Ishikawa (cell line): ENCODE measurements around the gene GRIN2A.

Experiments used
- CEBPB ChIP-seq: IDR thresholded peaks from 2 replicates; pipeline ENCODE4 v1.6.1; 2012
- CREB1 ChIP-seq: IDR thresholded peaks from 2 replicates; pipeline ENCODE4 v1.6.1; 2012; ENCODE audit warnings: low read depth
- EGR1 ChIP-seq: IDR thresholded peaks from 2 replicates; pipeline ENCODE4 v1.6.1; 2012
- EP300 ChIP-seq: IDR thresholded peaks from 2 replicates; pipeline ENCODE4 v1.6.1; 2012; ENCODE audit warnings: borderline replicate concordance
- FOXM1 ChIP-seq: IDR thresholded peaks from 2 replicates; pipeline ENCODE4 v1.6.1; 2012; ENCODE audit warnings: low read depth, borderline replicate concordance
- NFIC ChIP-seq: IDR thresholded peaks from 2 replicates; pipeline ENCODE4 v1.6.1; 2012
- RAD21 ChIP-seq: IDR thresholded peaks from 2 replicates; pipeline ENCODE4 v1.6.1; 2012; ENCODE audit warnings: low read depth
- TAF1 ChIP-seq: IDR thresholded peaks from 2 replicates; pipeline ENCODE4 v1.6.1; 2012; ENCODE audit warnings: low read depth, mild to moderate bottlenecking
- TCF12 ChIP-seq: IDR thresholded peaks from 2 replicates; pipeline ENCODE4 v1.6.1; 2012; ENCODE audit warnings: low read depth
- TEAD4 ChIP-seq: IDR thresholded peaks from 2 replicates; pipeline ENCODE4 v1.6.1; 2012
- YY1 ChIP-seq: IDR thresholded peaks from 2 replicates; pipeline ENCODE4 v1.6.1; 2012; ENCODE audit warnings: low read depth
- ZBTB7A ChIP-seq: IDR thresholded peaks from 2 replicates; pipeline ENCODE4 v1.6.1; 2012; ENCODE audit warnings: low read depth
- TF ChIP-seq, protein P1 (sequence below): IDR thresholded peaks from 2 replicates; pipeline ENCODE4 v1.6.1; 2012; ENCODE audit warnings: low read depth, mild to moderate bottlenecking
- TF ChIP-seq, protein P2 (sequence below): IDR thresholded peaks from 2 replicates; pipeline ENCODE4 v1.6.1; 2012
- TF ChIP-seq, protein P3 (sequence below): IDR thresholded peaks from 2 replicates; pipeline ENCODE4 v1.6.1; 2012

Gene GRIN2A

DNA sequence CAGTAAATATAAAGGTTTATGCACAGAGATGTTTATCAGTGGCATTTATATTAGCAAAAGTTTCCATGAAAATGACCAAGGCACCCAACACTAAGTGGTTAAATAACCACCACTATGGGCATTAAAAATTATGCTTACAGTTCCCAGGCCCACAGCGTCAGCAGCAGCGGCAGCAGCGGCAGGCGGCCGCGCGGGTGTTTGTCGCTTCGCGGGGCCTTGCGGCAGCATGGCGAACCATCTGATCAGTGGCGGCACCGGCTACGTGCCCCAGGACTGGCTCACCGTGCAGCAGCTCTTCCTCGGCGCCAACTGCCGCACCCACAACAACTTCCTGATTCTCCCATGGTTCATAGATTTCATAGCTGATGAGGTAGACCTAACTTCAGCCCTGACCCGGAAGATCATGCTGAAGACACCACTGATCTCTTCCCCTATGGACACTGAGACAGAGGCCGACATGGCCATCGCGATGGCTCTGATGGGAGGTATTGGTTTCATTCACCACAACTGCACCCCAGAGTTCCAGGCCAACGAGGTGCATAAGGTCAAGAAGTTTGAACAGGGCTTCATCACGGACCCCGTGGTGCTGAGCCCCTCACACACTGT, 71.0 kb downstream of the GRIN2A start:
- TF ChIP-seq, protein P1, sequence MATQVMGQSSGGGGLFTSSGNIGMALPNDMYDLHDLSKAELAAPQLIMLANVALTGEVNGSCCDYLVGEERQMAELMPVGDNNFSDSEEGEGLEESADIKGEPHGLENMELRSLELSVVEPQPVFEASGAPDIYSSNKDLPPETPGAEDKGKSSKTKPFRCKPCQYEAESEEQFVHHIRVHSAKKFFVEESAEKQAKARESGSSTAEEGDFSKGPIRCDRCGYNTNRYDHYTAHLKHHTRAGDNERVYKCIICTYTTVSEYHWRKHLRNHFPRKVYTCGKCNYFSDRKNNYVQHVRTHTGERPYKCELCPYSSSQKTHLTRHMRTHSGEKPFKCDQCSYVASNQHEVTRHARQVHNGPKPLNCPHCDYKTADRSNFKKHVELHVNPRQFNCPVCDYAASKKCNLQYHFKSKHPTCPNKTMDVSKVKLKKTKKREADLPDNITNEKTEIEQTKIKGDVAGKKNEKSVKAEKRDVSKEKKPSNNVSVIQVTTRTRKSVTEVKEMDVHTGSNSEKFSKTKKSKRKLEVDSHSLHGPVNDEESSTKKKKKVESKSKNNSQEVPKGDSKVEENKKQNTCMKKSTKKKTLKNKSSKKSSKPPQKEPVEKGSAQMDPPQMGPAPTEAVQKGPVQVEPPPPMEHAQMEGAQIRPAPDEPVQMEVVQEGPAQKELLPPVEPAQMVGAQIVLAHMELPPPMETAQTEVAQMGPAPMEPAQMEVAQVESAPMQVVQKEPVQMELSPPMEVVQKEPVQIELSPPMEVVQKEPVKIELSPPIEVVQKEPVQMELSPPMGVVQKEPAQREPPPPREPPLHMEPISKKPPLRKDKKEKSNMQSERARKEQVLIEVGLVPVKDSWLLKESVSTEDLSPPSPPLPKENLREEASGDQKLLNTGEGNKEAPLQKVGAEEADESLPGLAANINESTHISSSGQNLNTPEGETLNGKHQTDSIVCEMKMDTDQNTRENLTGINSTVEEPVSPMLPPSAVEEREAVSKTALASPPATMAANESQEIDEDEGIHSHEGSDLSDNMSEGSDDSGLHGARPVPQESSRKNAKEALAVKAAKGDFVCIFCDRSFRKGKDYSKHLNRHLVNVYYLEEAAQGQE: no peak
- TF ChIP-seq NFIC (no peak), RAD21 (no peak), EGR1 (no peak), ZBTB7A (no peak), YY1 (no peak)
- TF ChIP-seq, protein P2, sequence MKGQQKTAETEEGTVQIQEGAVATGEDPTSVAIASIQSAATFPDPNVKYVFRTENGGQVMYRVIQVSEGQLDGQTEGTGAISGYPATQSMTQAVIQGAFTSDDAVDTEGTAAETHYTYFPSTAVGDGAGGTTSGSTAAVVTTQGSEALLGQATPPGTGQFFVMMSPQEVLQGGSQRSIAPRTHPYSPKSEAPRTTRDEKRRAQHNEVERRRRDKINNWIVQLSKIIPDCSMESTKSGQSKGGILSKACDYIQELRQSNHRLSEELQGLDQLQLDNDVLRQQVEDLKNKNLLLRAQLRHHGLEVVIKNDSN: no peak

GRCh38 chr16:10110552-10110951, 71.7 kb downstream of the GRIN2A start:
- TF ChIP-seq ZBTB7A: no peak
- TF ChIP-seq CREB1: no peak
- TF ChIP-seq, protein P1: no peak
- TF ChIP-seq TAF1: no peak
- no peak for TF ChIP-seq RAD21
- no peak for TF ChIP-seq NFIC

DNA sequence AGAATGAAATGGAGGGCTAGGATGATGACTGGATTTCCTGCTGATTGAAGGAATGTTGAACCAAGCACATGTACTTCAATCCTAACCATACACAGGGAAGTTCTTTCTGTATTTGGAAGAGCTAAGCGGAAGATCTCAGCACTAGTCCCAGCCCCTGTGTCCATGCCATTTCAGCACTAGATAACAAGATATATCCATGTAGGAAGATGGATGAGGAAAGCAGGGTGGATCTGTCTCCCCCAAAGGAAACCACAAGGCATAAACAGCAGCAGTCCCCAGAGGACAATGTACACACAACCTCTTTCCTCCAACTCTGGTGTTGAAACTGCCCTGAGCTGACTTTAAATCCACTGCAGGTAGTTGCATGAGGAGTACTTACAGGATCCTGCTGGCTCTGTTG, 75.1 kb downstream of the GRIN2A start:
- no peak for TF ChIP-seq CREB1

- TF ChIP-seq TAF1 (no peak), RAD21 (no peak), ZBTB7A (no peak), TCF12 (no peak), EGR1 (no peak), YY1 (no peak), FOXM1 (no peak), CEBPB (no peak), NFIC (no peak), EP300 (no peak), TEAD4 (no peak), CREB1 (no peak)
- TF ChIP-seq, protein P1: no peak
- TF ChIP-seq, protein P3, sequence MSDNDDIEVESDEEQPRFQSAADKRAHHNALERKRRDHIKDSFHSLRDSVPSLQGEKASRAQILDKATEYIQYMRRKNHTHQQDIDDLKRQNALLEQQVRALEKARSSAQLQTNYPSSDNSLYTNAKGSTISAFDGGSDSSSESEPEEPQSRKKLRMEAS: no peak
- TF ChIP-seq, protein P2: no peak
These were observed 78.5 kb downstream of the GRIN2A start for GRCh38 chr16:10103700-10104099.

DNA sequence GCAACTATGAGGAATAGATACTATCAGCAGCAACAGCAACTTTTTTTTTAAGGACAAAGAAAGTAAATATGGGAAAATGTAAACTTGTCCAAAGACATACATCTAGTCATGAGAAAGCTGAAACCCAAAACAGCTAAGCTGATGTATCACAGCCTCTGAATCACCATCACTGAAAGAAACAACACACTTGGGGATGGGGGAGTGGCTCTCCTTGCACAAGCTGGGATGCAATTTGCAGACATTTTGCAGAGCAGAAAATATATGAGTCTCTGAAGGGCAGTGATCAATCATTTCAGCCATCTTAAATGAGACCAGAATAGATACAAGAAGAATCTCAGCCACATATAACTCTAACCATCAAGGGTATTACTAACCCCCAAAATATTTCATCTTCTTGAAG, 79.1 kb downstream of the GRIN2A start:
- TF ChIP-seq CREB1 (no peak), NFIC (no peak), TAF1 (no peak), TCF12 (no peak), CEBPB (no peak)
- TF ChIP-seq, protein P3: no peak

- TF ChIP-seq YY1 (no peak), FOXM1 (no peak), TCF12 (no peak), CEBPB (no peak), NFIC (no peak), EP300 (no peak), CREB1 (no peak), TEAD4 (no peak), RAD21 (no peak), ZBTB7A (no peak), TAF1 (no peak), EGR1 (no peak)
- TF ChIP-seq, protein P3: no peak
- TF ChIP-seq, protein P2: no peak
- TF ChIP-seq, protein P1: no peak
These were observed 81.4 kb downstream of the GRIN2A start for GRCh38 chr16:10100829-10101228.
